ENCODE measurements around the gene PLEKHD1.

DNA sequence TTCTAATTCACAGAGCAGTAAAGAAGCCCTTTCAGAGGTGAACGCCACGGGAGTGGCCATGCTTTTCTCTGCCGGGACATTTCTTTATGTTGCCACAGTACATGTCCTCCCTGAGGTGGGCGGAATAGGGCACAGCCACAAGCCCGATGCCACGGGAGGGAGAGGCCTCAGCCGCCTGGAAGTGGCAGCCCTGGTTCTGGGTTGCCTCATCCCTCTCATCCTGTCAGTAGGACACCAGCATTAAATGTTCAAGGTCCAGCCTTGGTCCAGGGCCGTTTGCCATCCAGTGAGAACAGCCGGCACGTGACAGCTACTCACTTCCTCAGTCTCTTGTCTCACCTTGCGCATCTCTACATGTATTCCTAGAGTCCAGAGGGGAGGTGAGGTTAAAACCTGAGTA is 26.2 kb upstream of the PLEKHD1 start:
- TF ChIP-seq PHF8 (IDR thresholded peaks at IDR 0.05; ENCODE audit: borderline replicate concordance, low read length) (no peak), THAP7 (CRISPR knock-in tag; IDR thresholded peaks at IDR 0.05) (no peak), POLR2A (conservative IDR thresholded peaks at IDR 0.05) (no peak), USF2 (CRISPR knock-in tag; IDR thresholded peaks at IDR 0.05) (no peak), CTCF (IDR thresholded peaks at IDR 0.05 in 2 of 3, conservative IDR thresholded peaks at IDR 0.05 in 1 of 3; ENCODE audit: insufficient read depth in 2 of 3, low read depth in 1 of 3, low read length in 3 of 3) (no peak), ZBTB8A (IDR thresholded peaks at IDR 0.05; ENCODE audit: partially characterized antibody) (no peak), CREB1 (IDR thresholded peaks at IDR 0.05) (no peak), CREB1 (CRISPR knock-in tag; IDR thresholded peaks at IDR 0.05) (no peak), EP300 (IDR thresholded peaks at IDR 0.05; ENCODE audit: low read length) (no peak), ELF4 (CRISPR knock-in tag; IDR thresholded peaks at IDR 0.05) (no peak), SRF (CRISPR knock-in tag; IDR thresholded peaks at IDR 0.05) (no peak)

All from K562 (cell line).